Parathyroid adenoma (tissue), 2 donors: Measurements from ENCODE around the gene MILR1.
"Not testable (repeated sequence)": the region's sequence is repeated elsewhere in the genome, so short reads cannot be mapped to it uniquely, and the experiment has no call there.

ENCODE experiments used
- H2AFZ ChIP-seq: fragments of 300-600 bp; sonication (generic); one replicate; pipeline ENCODE4 v1.7.0; 2017; ENCODE audit warnings: antibody characterized with exemption, mild to moderate bottlenecking
- H3K27ac ChIP-seq: fragments of 300-600 bp; sonication (generic); one replicate; pipeline ENCODE4 v1.7.0; 2017
- H3K27me3 ChIP-seq: fragments of 300-600 bp; sonication (generic); one replicate; pipeline ENCODE4 v1.7.0; 2017; ENCODE audit warnings: low read length; ENCODE audit not compliant: control insufficient read depth, insufficient read depth
- H3K36me3 ChIP-seq: fragments of 300-600 bp; sonication (generic); one replicate; pipeline ENCODE4 v1.7.0; 2017; ENCODE audit warnings: low read length; ENCODE audit not compliant: control insufficient read depth, insufficient read depth
- H3K4me1 ChIP-seq: fragments of 300-600 bp; sonication (generic); one replicate; pipeline ENCODE4 v1.7.0; 2017; ENCODE audit warnings: control low read depth
- H3K4me2 ChIP-seq: fragments of 300-600 bp; sonication (generic); one replicate; pipeline ENCODE4 v1.7.0; 2017; ENCODE audit warnings: low read length
- H3K4me3 ChIP-seq: fragments of 300-600 bp; sonication (generic); one replicate; pipeline ENCODE4 v1.7.0; 2017; ENCODE audit warnings: low read depth, low read length
- H3K79me2 ChIP-seq: fragments of 300-600 bp; sonication (generic); one replicate; pipeline ENCODE4 v1.7.0; 2017; ENCODE audit warnings: control low read depth
- H3K9ac ChIP-seq: fragments of 300-600 bp; sonication (generic); one replicate; pipeline ENCODE4 v1.7.0; 2017; ENCODE audit warnings: mild to moderate bottlenecking
- H3K9me3 ChIP-seq: fragments of 300-600 bp; sonication (generic); one replicate; pipeline ENCODE4 v1.7.0; 2017; ENCODE audit warnings: low read length; ENCODE audit not compliant: control insufficient read depth
- TF ChIP-seq, protein P1 (sequence below): fragments of 300-600 bp; sonication (generic); IDR thresholded peaks from one replicate; pipeline ENCODE4 v1.7.0; 2017; ENCODE audit warnings: antibody characterized with exemption, mild to moderate bottlenecking
- donor health status: primary hyperparathyroidism.

MILR1 gene

GRCh38 chr17:64437944-64438525 lies 10.9 kb upstream of the MILR1 start:
- TF ChIP-seq, protein P1, sequence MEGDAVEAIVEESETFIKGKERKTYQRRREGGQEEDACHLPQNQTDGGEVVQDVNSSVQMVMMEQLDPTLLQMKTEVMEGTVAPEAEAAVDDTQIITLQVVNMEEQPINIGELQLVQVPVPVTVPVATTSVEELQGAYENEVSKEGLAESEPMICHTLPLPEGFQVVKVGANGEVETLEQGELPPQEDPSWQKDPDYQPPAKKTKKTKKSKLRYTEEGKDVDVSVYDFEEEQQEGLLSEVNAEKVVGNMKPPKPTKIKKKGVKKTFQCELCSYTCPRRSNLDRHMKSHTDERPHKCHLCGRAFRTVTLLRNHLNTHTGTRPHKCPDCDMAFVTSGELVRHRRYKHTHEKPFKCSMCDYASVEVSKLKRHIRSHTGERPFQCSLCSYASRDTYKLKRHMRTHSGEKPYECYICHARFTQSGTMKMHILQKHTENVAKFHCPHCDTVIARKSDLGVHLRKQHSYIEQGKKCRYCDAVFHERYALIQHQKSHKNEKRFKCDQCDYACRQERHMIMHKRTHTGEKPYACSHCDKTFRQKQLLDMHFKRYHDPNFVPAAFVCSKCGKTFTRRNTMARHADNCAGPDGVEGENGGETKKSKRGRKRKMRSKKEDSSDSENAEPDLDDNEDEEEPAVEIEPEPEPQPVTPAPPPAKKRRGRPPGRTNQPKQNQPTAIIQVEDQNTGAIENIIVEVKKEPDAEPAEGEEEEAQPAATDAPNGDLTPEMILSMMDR: no peak
- H3K79me2 ChIP-seq: no peaks in the 10 kb centered on the region
- H3K36me3 ChIP-seq: no peaks in the 10 kb centered on the region
- H2AFZ ChIP-seq: no peak overlapping the region
- no peak overlapping the region for H3K9ac ChIP-seq
- no peak overlapping the region for H3K27ac ChIP-seq
- H3K4me3 ChIP-seq: no peak overlapping the region
- H3K9me3 ChIP-seq: no peaks in the 10 kb centered on the region
- no peaks in the 10 kb centered on the region for H3K4me1 ChIP-seq
- H3K4me2 ChIP-seq: no peak overlapping the region
- H3K27me3 ChIP-seq: no peaks in the 10 kb centered on the region

GRCh38 chr17:64439521-64439920 lies 9.4 kb upstream of the MILR1 start:
- not testable (repeated sequence) for H3K4me1 ChIP-seq, H3K4me3 ChIP-seq, H3K27me3 ChIP-seq, H3K36me3 ChIP-seq, H2AFZ ChIP-seq, H3K9me3 ChIP-seq, H3K79me2 ChIP-seq, H3K9ac ChIP-seq, H3K4me2 ChIP-seq, H3K27ac ChIP-seq

- H3K9ac ChIP-seq: no peak overlapping the region
- H3K4me3 ChIP-seq: no peak overlapping the region
- no peaks in the 10 kb centered on the region for H3K4me1 ChIP-seq
- H3K79me2 ChIP-seq: no peaks in the 10 kb centered on the region
- no peak overlapping the region for H3K4me2 ChIP-seq
- TF ChIP-seq, protein P1: no peak
- H3K27me3 ChIP-seq: no peaks in the 10 kb centered on the region
- no peaks in the 10 kb centered on the region for H3K9me3 ChIP-seq
- H3K36me3 ChIP-seq: no peaks in the 10 kb centered on the region
- no peak overlapping the region for H3K27ac ChIP-seq
- H2AFZ ChIP-seq: no peak overlapping the region
Observed at GRCh38 chr17:64439956-64440355, 9.0 kb upstream of the MILR1 start.

DNA sequence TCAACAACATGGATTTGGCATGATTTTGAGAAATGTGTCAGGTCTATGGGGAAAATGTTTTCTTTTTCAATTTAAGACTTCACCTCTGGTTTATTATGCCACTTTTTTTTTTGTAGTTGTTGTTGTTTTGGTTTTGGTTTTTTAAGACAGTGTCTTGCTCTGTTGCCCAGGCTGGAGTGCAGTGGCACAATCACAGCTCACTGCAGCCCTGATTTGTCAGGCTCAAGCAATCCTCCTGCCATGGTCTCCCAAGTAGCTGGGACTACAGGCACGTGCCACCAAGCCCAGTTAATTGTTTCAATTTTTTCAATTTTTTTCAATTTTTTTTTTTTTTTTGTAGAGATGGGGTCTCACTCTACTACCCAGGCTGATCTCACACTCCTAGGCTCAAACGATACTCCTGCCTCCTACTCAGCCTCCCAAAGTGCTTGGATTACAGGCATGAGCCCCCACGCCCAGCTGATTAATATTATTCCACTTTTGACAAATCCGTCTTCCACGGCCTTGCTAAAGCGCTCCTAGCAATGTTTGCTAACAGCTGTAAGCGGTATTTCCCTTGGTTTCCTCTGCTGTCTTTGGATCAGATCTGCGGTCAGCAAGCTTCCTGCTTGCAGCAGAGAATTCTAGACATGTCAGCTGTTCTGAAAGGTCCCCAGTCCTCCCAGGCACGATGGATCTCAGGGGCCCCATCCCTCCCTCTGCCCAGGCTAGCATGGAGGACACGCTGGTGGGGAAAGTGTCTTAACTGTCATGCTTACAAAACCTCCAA lies 7.0 kb upstream of the MILR1 start:
- no peak overlapping the region for H3K4me3 ChIP-seq
- no peaks in the 10 kb centered on the region for H3K79me2 ChIP-seq
- H3K27me3 ChIP-seq: no peaks in the 10 kb centered on the region
- TF ChIP-seq, protein P1: no peak
- H3K9me3 ChIP-seq: no peaks in the 10 kb centered on the region
- H3K27ac ChIP-seq: peak overlapping the region; percentile 30
- no peaks in the 10 kb centered on the region for H3K4me1 ChIP-seq
- H3K9ac ChIP-seq: no peak overlapping the region
- no peak overlapping the region for H3K4me2 ChIP-seq
- H2AFZ ChIP-seq: peak overlapping the region; percentile 61
- no peaks in the 10 kb centered on the region for H3K36me3 ChIP-seq

DNA sequence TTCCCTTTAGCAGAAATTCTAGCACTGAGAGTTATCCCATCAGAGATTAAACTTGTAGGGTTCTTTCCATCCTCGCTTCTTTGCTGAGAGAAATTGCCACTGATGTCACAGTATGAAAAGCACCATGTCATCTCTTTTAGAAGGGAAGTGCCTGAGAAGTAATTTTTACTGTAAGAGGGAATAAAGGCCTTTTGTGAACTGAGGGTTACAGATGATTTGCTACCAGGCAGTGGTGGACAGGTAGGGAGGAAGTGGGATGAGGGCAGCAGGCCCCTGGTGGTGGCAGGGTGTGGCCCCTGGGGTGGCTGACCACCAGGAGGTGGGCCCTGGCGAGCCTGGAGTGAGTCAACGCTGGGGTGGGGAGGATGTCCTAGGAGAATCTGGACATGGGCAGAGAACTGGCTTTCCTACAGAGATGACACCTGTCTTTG lies 6.4 kb upstream of the MILR1 start:
- Histone ChIP-seq H3K27me3 (no peaks in the 10 kb centered on the region), H3K36me3 (no peaks in the 10 kb centered on the region), H3K4me2 (no peak overlapping the region), H3K9ac (no peak overlapping the region), H3K4me1 (no peaks in the 10 kb centered on the region), H3K9me3 (no peaks in the 10 kb centered on the region), H3K27ac (peak overlapping the region; percentile 30), H3K79me2 (no peaks in the 10 kb centered on the region), H2AFZ (peak overlapping the region; percentile 61), H3K4me3 (no peak overlapping the region)
- TF ChIP-seq, protein P1: no peak
